AG09309 (cell line): ENCODE data around the gene CASP3.
"Not testable (repeated sequence)": the region's sequence is repeated elsewhere in the genome, so short reads cannot be mapped to it uniquely, and the experiment has no call there.

ENCODE experiments used
- DNase-seq: peaks from one replicate; pipeline ENCODE4 v3.0.0-alpha.2; 2010; ENCODE audit warnings: low read depth
- H3K4me3 ChIP-seq: 2 replicates; pipeline ENCODE4 v1.5.1; 2011; ENCODE audit warnings: mild to moderate bottlenecking, low read depth, low read length, moderate library complexity; ENCODE audit not compliant: control insufficient read depth
- CTCF ChIP-seq: IDR thresholded peaks from 2 replicates; pipeline ENCODE4 v1.5.1; 2011; ENCODE audit warnings: mild to moderate bottlenecking, low read depth, low read length, inconsistent platforms; ENCODE audit not compliant: insufficient read depth, control insufficient read depth; ENCODE audit errors: missing control alignments

CASP3 gene

GRCh38 chr4:184666670-184667069 is 17.4 kb upstream of the CASP3 start:
- no peak for TF ChIP-seq CTCF
- no peak overlapping the region for H3K4me3 ChIP-seq
- no peak for DNase-seq

GRCh38 chr4:184664445-184665210 is 15.4 kb upstream of the CASP3 start:
- no peak for TF ChIP-seq CTCF
- H3K4me3 ChIP-seq, result no peak overlapping the region
- DNase-seq, result no peak

GRCh38 chr4:184662236-184662635 is 13.0 kb upstream of the CASP3 start:
- no peak for DNase-seq
- no peak overlapping the region for H3K4me3 ChIP-seq
- TF ChIP-seq CTCF, result no peak

GRCh38 chr4:184660978-184661377 is 11.7 kb upstream of the CASP3 start:
- no peak for DNase-seq
- H3K4me3 ChIP-seq, result no peak overlapping the region
- TF ChIP-seq CTCF, result no peak

- DNase-seq, H3K4me3 ChIP-seq: not testable (repeated sequence)
These were observed 8.6 kb upstream of the CASP3 start for GRCh38 chr4:184657820-184658219.

- H3K4me3 ChIP-seq, result no peak overlapping the region
- no peak for TF ChIP-seq CTCF
- no peak for DNase-seq
These were observed 7.9 kb upstream of the CASP3 start for GRCh38 chr4:184657144-184657543.

- no peak for DNase-seq
- H3K4me3 ChIP-seq, result no peak overlapping the region
- no peak for TF ChIP-seq CTCF
These were observed 6.9 kb upstream of the CASP3 start for GRCh38 chr4:184655889-184656869.
